Measurements from ENCODE around the gene IPO9. TPM values are rescaled to one million over a fixed set of nuclear protein-coding genes. Genes with fewer than 3 reads are reported as not detected.

The IPO9 gene
- total RNA-seq, 1 experiment from 2014 or later, result 80.6 TPM

DNA sequence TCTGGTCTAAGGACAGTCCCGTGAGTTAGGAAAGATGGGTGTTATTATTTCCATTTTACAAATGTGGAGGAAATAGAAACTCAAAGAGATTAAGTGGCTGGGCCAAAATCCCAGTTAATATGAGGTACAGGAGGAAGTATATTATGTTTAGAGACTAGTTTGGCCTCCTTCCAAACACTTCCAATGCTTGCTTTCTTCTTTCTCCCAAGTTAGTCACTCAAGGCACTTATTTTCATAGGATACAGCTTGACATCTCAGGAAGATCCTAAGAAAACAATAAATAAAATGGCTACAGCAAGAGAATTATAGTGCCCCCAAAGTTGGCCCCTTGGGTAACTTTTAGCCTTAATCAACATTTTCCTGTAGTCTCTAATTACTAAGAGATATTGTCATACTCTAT is 47.5 kb upstream of the IPO9 start:
- intact Hi-C loops (cut with micrococcal nuclease), result no loop called here
- no peaks in the 10 kb centered on the region for H3K27me3 ChIP-seq (ENCODE audit: insufficient read depth, low read length)
- no peak overlapping the region for H3K4me2 ChIP-seq (ENCODE audit: low read length)
- no TSS peak for BruUV-seq (replicated peaks)
- peaks cover 13 to 18% of the 10 kb centered on the region in 2 experiments; a peak in 3 of 4 replicates for H3K36me3 ChIP-seq (ENCODE audit: control insufficient read depth in 1 of 2, insufficient read depth in 2 of 2, low read length in 2 of 2)
- H3K27ac ChIP-seq (ENCODE audit: low read depth, low read length), result no peak overlapping the region
- CTCF ChIA-PET, result interaction anchor here (0.9 kb wide), 1 partner anchor 11 kb away, joined by 3 read pairs; no protein-coding TSS in a partner anchor
- RAD21 ChIA-PET (ENCODE audit: low non-redundant PET in 1 of 2, low total read pairs in 2 of 2, uncharacterized antibody in 2 of 2, unreplicated experiment in 2 of 2), result no interaction called here
- H4K20me1 ChIP-seq (ENCODE audit: insufficient read depth), result no peaks in the 10 kb centered on the region
- H3K4me1 ChIP-seq (ENCODE audit: control insufficient read depth in 1 of 2, insufficient read depth in 2 of 2, low read length in 2 of 2), result no peaks in the 10 kb centered on the region; a peak in 1 of 4 replicates
- H3K79me2 ChIP-seq (ENCODE audit: insufficient read depth, low read length), result no peaks in the 10 kb centered on the region
- no peaks in the 10 kb centered on the region for H3K9me3 ChIP-seq (ENCODE audit: control insufficient read depth in 1 of 2, insufficient read depth in 1 of 2, low read depth in 1 of 2, low read length in 2 of 2)
- no peak overlapping the region for H3K4me3 ChIP-seq (replicated peaks in 1 of 2; ENCODE audit: low read depth in 1 of 2, low read length in 2 of 2)
- DNase-seq (ENCODE audit: low read depth, low spot score) (no peak), ATAC-seq (no peak)
- no peak overlapping the region for H2AFZ ChIP-seq (ENCODE audit: low read depth, low read length, poor library complexity, severe bottlenecking)
- no peaks in the 10 kb centered on the region for H3K9me2 ChIP-seq (ENCODE audit: insufficient read depth)
- TF ChIP-seq ELF1 (IDR thresholded peaks at IDR 0.05; ENCODE audit: borderline replicate concordance, low read depth) (no peak), YY1 (IDR thresholded peaks at IDR 0.05; ENCODE audit: extremely low read depth, insufficient replicate concordance, low read depth, low read length) (no peak), TCF7L2 (IDR thresholded peaks at IDR 0.05; ENCODE audit: borderline replicate concordance, extremely low read depth, insufficient read depth, insufficient read length) (no peak), ZFX (IDR thresholded peaks at IDR 0.05) (no peak), SIN3A (IDR thresholded peaks at IDR 0.05; ENCODE audit: low read depth) (no peak)
- TF ChIP-seq, protein P1, sequence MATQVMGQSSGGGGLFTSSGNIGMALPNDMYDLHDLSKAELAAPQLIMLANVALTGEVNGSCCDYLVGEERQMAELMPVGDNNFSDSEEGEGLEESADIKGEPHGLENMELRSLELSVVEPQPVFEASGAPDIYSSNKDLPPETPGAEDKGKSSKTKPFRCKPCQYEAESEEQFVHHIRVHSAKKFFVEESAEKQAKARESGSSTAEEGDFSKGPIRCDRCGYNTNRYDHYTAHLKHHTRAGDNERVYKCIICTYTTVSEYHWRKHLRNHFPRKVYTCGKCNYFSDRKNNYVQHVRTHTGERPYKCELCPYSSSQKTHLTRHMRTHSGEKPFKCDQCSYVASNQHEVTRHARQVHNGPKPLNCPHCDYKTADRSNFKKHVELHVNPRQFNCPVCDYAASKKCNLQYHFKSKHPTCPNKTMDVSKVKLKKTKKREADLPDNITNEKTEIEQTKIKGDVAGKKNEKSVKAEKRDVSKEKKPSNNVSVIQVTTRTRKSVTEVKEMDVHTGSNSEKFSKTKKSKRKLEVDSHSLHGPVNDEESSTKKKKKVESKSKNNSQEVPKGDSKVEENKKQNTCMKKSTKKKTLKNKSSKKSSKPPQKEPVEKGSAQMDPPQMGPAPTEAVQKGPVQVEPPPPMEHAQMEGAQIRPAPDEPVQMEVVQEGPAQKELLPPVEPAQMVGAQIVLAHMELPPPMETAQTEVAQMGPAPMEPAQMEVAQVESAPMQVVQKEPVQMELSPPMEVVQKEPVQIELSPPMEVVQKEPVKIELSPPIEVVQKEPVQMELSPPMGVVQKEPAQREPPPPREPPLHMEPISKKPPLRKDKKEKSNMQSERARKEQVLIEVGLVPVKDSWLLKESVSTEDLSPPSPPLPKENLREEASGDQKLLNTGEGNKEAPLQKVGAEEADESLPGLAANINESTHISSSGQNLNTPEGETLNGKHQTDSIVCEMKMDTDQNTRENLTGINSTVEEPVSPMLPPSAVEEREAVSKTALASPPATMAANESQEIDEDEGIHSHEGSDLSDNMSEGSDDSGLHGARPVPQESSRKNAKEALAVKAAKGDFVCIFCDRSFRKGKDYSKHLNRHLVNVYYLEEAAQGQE (IDR thresholded peaks at IDR 0.05; ENCODE audit: low read depth), result no peak
- no peak overlapping the region for H3K9ac ChIP-seq (ENCODE audit: low read length)
- POLR2A ChIA-PET, result no interaction called here

DNA sequence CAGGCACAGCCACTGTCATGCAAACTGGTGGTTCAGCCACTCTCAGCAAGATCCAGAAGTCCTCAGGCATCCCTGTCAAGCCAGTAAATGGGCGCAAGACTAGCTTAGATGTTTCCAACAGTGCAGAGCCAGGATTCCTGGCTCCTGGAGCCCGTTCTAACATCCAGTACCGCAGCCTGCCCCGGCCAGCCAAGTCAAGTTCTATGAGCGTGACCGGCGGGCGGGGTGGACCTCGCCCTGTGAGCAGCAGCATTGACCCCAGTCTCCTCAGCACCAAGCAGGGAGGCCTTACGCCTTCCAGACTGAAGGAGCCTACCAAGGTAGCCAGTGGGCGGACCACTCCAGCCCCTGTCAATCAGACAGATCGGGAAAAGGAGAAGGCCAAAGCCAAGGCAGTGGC is 46.6 kb upstream of the IPO9 start:
- CTCF ChIA-PET, result no interaction called here
- TSS peak; percentile 15 for BruUV-seq (replicated peaks)
- POLR2A ChIA-PET, result no interaction called here

More for the DNA sequence above, 46.6 kb upstream of the IPO9 start:
- Histone ChIP-seq H3K36me3 (ENCODE audit: control insufficient read depth in 1 of 2, insufficient read depth in 2 of 2, low read length in 2 of 2) (peaks cover 14 to 21% of the 10 kb centered on the region in 2 experiments; a peak in 3 of 4 replicates), H3K4me2 (ENCODE audit: low read length) (no peak overlapping the region), H4K20me1 (ENCODE audit: insufficient read depth) (no peaks in the 10 kb centered on the region), H3K4me1 (ENCODE audit: control insufficient read depth in 1 of 2, insufficient read depth in 2 of 2, low read length in 2 of 2) (no peaks in the 10 kb centered on the region; a peak in 1 of 4 replicates), H3K79me2 (ENCODE audit: insufficient read depth, low read length) (no peaks in the 10 kb centered on the region), H3K27ac (ENCODE audit: low read depth, low read length) (no peak overlapping the region), H3K9me3 (ENCODE audit: control insufficient read depth in 1 of 2, insufficient read depth in 1 of 2, low read depth in 1 of 2, low read length in 2 of 2) (no peaks in the 10 kb centered on the region), H3K27me3 (ENCODE audit: insufficient read depth, low read length) (no peaks in the 10 kb centered on the region), H3K4me3 (replicated peaks in 1 of 2; ENCODE audit: low read depth in 1 of 2, low read length in 2 of 2) (no peak overlapping the region), H3K9me2 (ENCODE audit: insufficient read depth) (no peaks in the 10 kb centered on the region), H3K9ac (ENCODE audit: low read length) (no peak overlapping the region), H2AFZ (ENCODE audit: low read depth, low read length, poor library complexity, severe bottlenecking) (no peak overlapping the region)
- ATAC-seq (no peak), DNase-seq (ENCODE audit: low read depth, low spot score) (no peak)
- intact Hi-C loops (cut with micrococcal nuclease), result no loop called here
- TF ChIP-seq YY1 (IDR thresholded peaks at IDR 0.05; ENCODE audit: extremely low read depth, insufficient replicate concordance, low read depth, low read length) (no peak), ELF1 (IDR thresholded peaks at IDR 0.05; ENCODE audit: borderline replicate concordance, low read depth) (no peak), POLR2AphosphoS5 (IDR thresholded peaks at IDR 0.05; ENCODE audit: low read depth, low read length) (no peak)
- RAD21 ChIA-PET (ENCODE audit: low non-redundant PET in 1 of 2, low total read pairs in 2 of 2, uncharacterized antibody in 2 of 2, unreplicated experiment in 2 of 2), result no interaction called here
